ENCODE results near the gene AFAP1.

AFAP1 gene

GRCh38 chr4:7938609-7939376, 868 bp downstream of the AFAP1 start:
- peak; percentile 40 to 63 for DNase-seq (ENCODE audit: low read depth in 2 of 2)
- H3K4me3 ChIP-seq (replicated peaks in 1 of 2; ENCODE audit: low read depth in 2 of 2, low read length in 2 of 2), result peak overlapping the region; percentile 88 to 90
- TF ChIP-seq CTCF (IDR thresholded peaks at IDR 0.05; ENCODE audit: low read depth, low read length), result no peak

- DNase-seq (ENCODE audit: low read depth in 2 of 2), result no peak
- H3K4me3 ChIP-seq (replicated peaks in 1 of 2; ENCODE audit: low read depth in 2 of 2, low read length in 2 of 2), result peak overlapping the region; percentile 88 to 90
- TF ChIP-seq CTCF (IDR thresholded peaks at IDR 0.05; ENCODE audit: low read depth, low read length), result no peak
Observed at GRCh38 chr4:7938266-7938608, 1.4 kb downstream of the AFAP1 start.

- DNase-seq (ENCODE audit: low read depth in 2 of 2), result no peak
- peak overlapping the region; percentile 15 to 88 for H3K4me3 ChIP-seq (replicated peaks in 1 of 2; ENCODE audit: low read depth in 2 of 2, low read length in 2 of 2)
- no peak for TF ChIP-seq CTCF (IDR thresholded peaks at IDR 0.05; ENCODE audit: low read depth, low read length)
Observed at GRCh38 chr4:7937006-7937405, 2.7 kb downstream of the AFAP1 start.

GRCh38 chr4:7933651-7934510, 5.8 kb downstream of the AFAP1 start:
- TF ChIP-seq CTCF (IDR thresholded peaks at IDR 0.05; ENCODE audit: low read depth, low read length), result no peak
- DNase-seq (ENCODE audit: low read depth in 2 of 2), result peak in 1 of 2 donors; percentile 42
- H3K4me3 ChIP-seq (replicated peaks in 1 of 2; ENCODE audit: low read depth in 2 of 2, low read length in 2 of 2), result no peak overlapping the region

GRCh38 chr4:7932287-7932686, 7.4 kb downstream of the AFAP1 start:
- H3K4me3 ChIP-seq (replicated peaks in 1 of 2; ENCODE audit: low read depth in 2 of 2, low read length in 2 of 2), result no peak overlapping the region
- DNase-seq (ENCODE audit: low read depth in 2 of 2), result no peak
- TF ChIP-seq CTCF (IDR thresholded peaks at IDR 0.05; ENCODE audit: low read depth, low read length), result no peak

GRCh38 chr4:7929118-7929951, 10.3 kb downstream of the AFAP1 start:
- peak; percentile 28 for TF ChIP-seq CTCF (IDR thresholded peaks at IDR 0.05; ENCODE audit: low read depth, low read length)
- peak; percentile 50 for DNase-seq (ENCODE audit: low read depth in 2 of 2)
- H3K4me3 ChIP-seq (replicated peaks in 1 of 2; ENCODE audit: low read depth in 2 of 2, low read length in 2 of 2), result no peak overlapping the region
